ENCODE data around the gene KIF26A.
"Not testable (repeated sequence)": the region's sequence is repeated elsewhere in the genome, so short reads cannot be mapped to it uniquely, and the experiment has no call there.

KIF26A gene

DNA sequence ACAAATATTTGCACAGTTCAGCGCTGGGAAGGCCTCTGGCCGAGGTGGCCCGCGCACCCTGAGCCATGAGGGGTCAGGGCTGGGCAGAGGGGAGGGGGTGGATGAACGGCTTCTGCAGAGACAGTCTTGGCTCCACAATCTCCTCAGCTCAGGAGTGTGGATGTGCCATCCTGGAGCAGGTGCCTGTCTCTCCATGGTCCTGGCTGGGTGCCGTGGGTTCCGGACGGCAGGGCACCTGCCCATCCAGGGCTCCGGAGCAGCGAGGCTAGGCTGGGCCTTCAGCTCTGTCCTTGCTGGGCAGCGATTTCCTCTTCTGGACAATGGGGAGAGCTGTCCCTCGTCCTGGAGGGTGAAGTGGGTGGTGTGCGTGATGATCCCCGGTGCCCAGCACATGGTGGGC is 55.6 kb downstream of the KIF26A start:
- no peak for DNase-seq (ENCODE audit: low read depth)

GRCh38 chr14:104194716-104195115 is 56.3 kb downstream of the KIF26A start:
- DNase-seq (ENCODE audit: low read depth), result no peak

- no peak for DNase-seq (ENCODE audit: low read depth)
Observed at GRCh38 chr14:104195361-104195760, 57.0 kb downstream of the KIF26A start.

GRCh38 chr14:104195878-104196277 is 57.5 kb downstream of the KIF26A start:
- no peak for DNase-seq (ENCODE audit: low read depth)

GRCh38 chr14:104196461-104197140 is 58.2 kb downstream of the KIF26A start:
- no peak for DNase-seq (ENCODE audit: low read depth)

GRCh38 chr14:104197449-104198247 is 59.3 kb downstream of the KIF26A start:
- DNase-seq (ENCODE audit: low read depth), result no peak

- no peak for DNase-seq (ENCODE audit: low read depth)
Observed at GRCh38 chr14:104199266-104199895, 61.0 kb downstream of the KIF26A start.

GRCh38 chr14:104200106-104200505 is 61.7 kb downstream of the KIF26A start:
- DNase-seq (ENCODE audit: low read depth), result no peak

- no peak for DNase-seq (ENCODE audit: low read depth)
Observed at GRCh38 chr14:104200591-104200990, 62.2 kb downstream of the KIF26A start.

GRCh38 chr14:104201063-104201462 is 62.7 kb downstream of the KIF26A start:
- DNase-seq (ENCODE audit: low read depth), result no peak

DNA sequence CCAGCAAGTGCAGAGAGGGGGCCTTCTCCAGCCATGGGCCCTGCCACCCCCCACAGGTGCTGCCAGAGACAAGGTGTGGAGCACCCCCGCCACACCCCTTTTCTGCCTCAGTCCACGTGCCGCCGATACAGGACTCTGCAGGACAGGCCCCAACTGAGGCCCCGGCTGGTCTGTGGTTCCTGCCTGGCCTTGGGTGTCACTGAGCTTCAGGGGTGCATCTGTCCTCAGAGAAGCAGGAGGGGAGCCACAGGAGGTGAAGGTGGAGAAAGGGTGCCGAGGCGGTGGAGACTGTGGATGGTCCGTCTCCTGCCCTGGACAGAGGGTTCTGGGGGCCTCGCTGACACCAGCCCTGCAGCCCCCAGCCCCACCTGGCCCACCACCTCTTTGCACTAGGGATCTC is 63.1 kb downstream of the KIF26A start:
- DNase-seq (ENCODE audit: low read depth), result no peak

DNA sequence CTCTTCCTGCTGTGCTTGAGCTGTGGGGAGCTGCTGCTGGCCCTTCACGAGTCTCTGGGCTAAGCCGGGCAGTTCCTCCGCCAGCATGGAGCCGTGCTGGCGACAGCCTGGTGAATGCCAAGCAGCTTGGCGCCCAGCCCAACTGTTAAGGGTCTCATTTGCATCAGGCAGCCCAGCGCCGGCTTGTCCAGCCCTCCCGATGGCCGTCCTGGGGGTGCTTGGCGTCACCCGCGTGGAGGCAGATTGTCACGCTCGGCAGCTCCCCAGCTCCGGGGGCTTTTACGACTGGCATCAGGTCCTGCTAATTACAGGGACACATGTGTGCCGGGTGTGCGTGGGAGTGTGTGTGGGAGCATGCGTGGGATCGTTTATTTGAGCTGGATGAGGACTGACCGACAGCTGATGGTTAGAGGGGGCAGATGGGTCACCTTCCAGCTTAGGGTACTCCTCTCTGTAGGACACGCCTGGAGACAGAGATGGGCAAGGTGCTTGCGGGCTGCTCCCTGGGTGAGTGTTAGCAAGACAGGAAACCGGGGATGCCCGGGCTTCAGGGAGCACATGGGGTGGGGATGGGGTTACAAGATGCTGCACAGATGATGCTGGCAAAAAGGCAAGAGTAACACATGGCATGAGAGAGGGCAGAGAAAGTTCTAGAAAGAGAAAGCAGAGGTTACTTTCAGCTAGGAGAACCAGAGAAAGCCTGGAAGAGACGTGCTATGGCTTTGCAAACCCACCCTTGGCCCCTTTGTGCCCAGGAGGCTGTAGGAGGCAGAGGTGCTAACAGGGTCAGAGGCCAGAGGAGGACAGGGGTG is 64.1 kb downstream of the KIF26A start:
- DNase-seq (ENCODE audit: low read depth), result no peak

DNA sequence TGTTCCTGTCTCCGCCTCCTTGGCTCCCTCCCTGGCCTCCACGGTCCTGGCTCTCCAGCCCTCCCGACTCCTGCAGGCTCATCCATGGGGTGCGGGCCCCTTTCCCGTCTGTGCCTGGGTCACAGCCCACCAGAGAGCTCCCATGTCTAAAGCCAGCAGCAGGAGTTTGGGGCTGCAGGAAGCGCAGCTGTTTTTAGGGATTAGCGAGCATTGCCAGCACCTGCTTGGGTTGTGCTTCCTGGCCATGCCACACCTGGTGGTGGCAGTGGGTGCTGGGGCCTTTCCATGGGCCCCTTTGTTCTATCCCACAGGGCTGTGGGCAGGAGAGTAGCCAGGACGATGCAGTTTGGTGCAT is 64.7 kb downstream of the KIF26A start:
- DNase-seq (ENCODE audit: low read depth), result no peak

GRCh38 chr14:104204660-104205149 is 66.3 kb downstream of the KIF26A start:
- DNase-seq (ENCODE audit: low read depth), result no peak

DNA sequence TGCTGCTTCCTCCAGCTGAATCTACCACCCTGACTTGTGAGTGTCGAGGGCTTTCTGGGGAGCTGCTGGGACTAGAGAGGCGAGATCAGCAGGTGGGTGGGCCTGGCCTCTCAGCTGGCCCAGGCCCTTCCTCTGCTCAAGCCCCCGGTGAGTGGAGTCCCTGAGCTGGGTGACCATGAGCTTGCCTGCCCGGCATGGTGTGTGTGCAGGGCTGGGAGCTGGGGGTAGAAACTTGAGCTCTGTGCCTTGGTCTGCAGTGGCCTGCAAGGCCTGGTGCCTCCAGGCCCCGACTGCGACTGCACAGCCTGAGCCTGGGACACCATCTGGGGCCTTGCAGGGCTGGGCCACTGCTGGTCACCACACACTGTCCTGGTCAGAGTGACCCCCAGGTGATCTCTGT is 67.4 kb downstream of the KIF26A start:
- no peak for DNase-seq (ENCODE audit: low read depth)

GRCh38 chr14:104206281-104206904 is 68.0 kb downstream of the KIF26A start:
- no peak for DNase-seq (ENCODE audit: low read depth)

DNA sequence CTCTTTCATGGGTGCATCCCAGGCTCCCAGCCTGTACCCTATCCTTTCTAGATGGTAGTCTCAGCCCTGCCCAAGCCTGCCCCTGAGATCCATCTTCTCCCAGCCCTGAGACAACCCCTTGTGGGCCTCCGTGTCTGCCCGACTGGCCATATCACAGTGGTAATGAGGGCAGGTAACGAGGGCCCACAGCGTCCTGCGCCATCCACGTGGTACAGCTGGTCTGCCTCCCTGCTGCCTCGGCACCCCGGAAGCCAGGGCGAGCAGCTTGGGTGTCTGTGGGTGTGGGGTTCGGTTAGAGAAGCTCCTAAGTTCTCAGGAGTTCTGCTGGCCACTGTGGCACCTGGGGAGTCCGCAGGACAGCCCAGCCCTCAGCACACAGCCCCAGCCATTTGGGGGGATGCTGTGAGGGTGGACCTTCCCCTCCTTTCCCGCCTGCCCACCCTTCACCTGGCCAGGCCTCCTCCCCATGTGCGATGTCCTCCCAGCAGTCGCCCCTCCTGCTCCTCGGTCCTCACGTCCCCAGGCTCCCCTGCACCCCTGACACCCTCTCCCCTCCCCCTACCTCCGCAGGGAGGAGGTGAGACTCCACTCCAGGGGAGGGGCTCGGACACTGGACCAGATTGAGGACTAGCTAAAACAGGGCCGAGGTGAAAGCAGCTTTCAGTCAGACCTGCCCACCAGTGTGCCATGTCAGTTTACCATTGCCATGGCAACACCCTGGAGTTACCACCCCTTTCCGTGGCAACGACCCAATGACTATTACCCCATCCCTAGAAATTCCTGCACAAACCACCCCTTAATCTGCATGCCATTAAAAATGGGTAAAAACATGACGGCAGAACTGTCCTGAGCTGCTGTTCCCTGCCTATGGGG is 69.0 kb downstream of the KIF26A start:
- no peak for DNase-seq (ENCODE audit: low read depth)

DNA sequence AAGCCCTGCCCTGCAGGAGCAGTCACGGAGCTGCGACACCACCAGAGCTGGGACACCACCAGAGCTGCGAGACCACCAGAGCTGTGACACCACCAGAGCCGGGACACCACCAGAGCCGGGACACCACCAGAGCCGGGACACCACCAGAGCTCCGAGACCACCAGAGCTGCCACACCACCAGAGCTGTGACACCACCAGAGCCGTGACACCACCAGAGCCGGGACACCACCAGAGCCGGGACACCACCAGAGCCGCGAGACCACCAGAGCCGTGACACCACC is 69.6 kb downstream of the KIF26A start:
- DNase-seq (ENCODE audit: low read depth), result not testable (repeated sequence)

- DNase-seq (ENCODE audit: low read depth), result not testable (repeated sequence)
Observed at GRCh38 chr14:104208331-104208730, 69.9 kb downstream of the KIF26A start.

DNA sequence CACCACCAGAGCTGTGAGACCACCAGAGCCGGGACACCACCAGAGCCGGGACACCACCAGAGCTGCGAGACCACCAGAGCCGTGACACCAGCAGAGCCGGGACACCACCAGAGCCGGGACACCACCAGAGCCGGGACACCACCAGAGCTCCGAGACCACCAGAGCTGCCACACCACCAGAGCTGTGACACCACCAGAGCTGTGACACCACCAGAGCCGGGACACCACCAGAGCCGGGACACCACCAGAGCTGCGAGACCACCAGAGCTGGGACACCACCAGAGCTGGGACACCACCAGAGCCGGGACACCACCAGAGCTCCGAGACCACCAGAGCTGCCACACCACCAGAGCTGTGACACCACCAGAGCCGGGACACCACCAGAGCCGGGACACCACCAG is 70.7 kb downstream of the KIF26A start:
- not testable (repeated sequence) for DNase-seq (ENCODE audit: low read depth)
